Upper lobe of left lung (tissue), 6 donors: ENCODE data around the gene PRDM16. TPM values are rescaled to one million over a fixed set of nuclear protein-coding genes. Genes with fewer than 3 reads are reported as not detected.
A peak's percentile ranks its signal among the peaks of the same experiment; 100 is the strongest.

ENCODE experiments used
- ATAC-seq, 2 donors: fragments of 200-7000 bp; cut with Tn5 transposase; one replicate each; pipeline ENCODE4 v1.9.1; 2022; ENCODE audit warnings: mild to moderate bottlenecking in 2 of 2, moderate library complexity in 2 of 2; ENCODE audit not compliant: low FRiP score in 2 of 2
- DNase-seq, 2 donors: peaks; one replicate each; pipeline ENCODE4 v3.0.0-alpha.2; 2019 to 2020
- H3K27ac ChIP-seq, 4 donors: fragments of 200-600 bp; sonication (generic); one replicate each; pipeline ENCODE4 v1.5.1; 2016 to 2019
- H3K27me3 ChIP-seq, 4 donors: fragments of 200-600 bp; sonication (generic); one replicate each; pipeline ENCODE4 v1.5.1; 2017 to 2019
- H3K36me3 ChIP-seq, 4 donors: fragments of 200-600 bp; sonication (generic); one replicate each; pipeline ENCODE4 v1.5.1; 2016 to 2019
- H3K4me1 ChIP-seq, 4 donors: fragments of 200-600 bp; sonication (generic); one replicate each; pipeline ENCODE4 v1.5.1; 2018 to 2019
- H3K4me3 ChIP-seq, 4 donors: fragments of 200-600 bp; sonication (generic); one replicate each; pipeline ENCODE4 v1.5.1; 2017 to 2019; ENCODE audit warnings: mild to moderate bottlenecking in 2 of 4, moderate library complexity in 1 of 4
- H3K9me3 ChIP-seq, 4 donors: fragments of 200-600 bp; sonication (generic); one replicate each; pipeline ENCODE4 v1.5.1; 2018 to 2019
- CTCF ChIP-seq, 6 experiments: fragments of 450-650 bp in 4 of 6; fragments of 200-600 bp in 2 of 6; sonication (generic) in 2 of 6; IDR thresholded peaks; one replicate each; pipeline ENCODE4 v1.5.1; 2016 to 2019; ENCODE audit warnings: antibody characterized with exemption in 6 of 6
- EP300 ChIP-seq, 4 donors: sonication (generic); formaldehyde crosslinking; IDR thresholded peaks; one replicate each; pipeline ENCODE4 v1.5.1; 2017; ENCODE audit warnings: antibody characterized with exemption in 4 of 4, control low read depth in 2 of 4
- POLR2A ChIP-seq, 4 donors: fragments of 450-650 bp; IDR thresholded peaks; one replicate each; pipeline ENCODE4 v1.5.1; 2016 to 2017; ENCODE audit warnings: antibody characterized with exemption in 4 of 4, mild to moderate bottlenecking in 2 of 4
- POLR2AphosphoS5 ChIP-seq, 2 donors: sonication (generic); formaldehyde crosslinking; IDR thresholded peaks; one replicate each; pipeline ENCODE4 v1.5.1; 2017; ENCODE audit warnings: antibody characterized with exemption in 2 of 2
- WGBS, 2 donors: methylation state at CpG; one replicate each; pipeline ENCODE4 v1.1.5; 2017 to 2018; 5-methylcytosine and 5-hydroxymethylcytosine counted together
- total RNA-seq, 6 donors: library from RNA; depleted of rRNA in 4 of 6; stranded (reverse); fragments of >200 nt in 4 of 6; gene quantifications; one replicate each; pipeline versions ENCODE4 v1.1.0 to v1.2.1, GENCODE V29; 2016 to 2021
- donor health status: DM: no; HTN: no; CAD: no; lungs with moderate emphysema.
- donor health status: DM: no; HTN: yes; CAD: no; lungs with severe emphysema.

The PRDM16 gene
- total RNA-seq, 6 donors from 2014 or later = 12.3 to 54.5 (median 21.2) TPM

GRCh38 chr1:3145532-3146325 is 76.7 kb downstream of the PRDM16 start:
- H3K4me3 ChIP-seq = no peak overlapping the region
- 68 to 76% methylated on average over 23 to 39 of the region's 39 CpGs for WGBS, 2 donors
- H3K9me3 ChIP-seq = no peaks in the 10 kb centered on the region
- no peak for TF ChIP-seq POLR2A (IDR thresholded peaks at IDR 0.05)
- TF ChIP-seq EP300 (IDR thresholded peaks at IDR 0.05) = no peak
- no peak for TF ChIP-seq POLR2AphosphoS5 (IDR thresholded peaks at IDR 0.05)
- TF ChIP-seq CTCF (IDR thresholded peaks at IDR 0.05) = no peak
- H3K4me1 ChIP-seq = no peaks in the 10 kb centered on the region
- no peaks in the 10 kb centered on the region for H3K27me3 ChIP-seq
- no peak for ATAC-seq
- no peak overlapping the region for H3K27ac ChIP-seq
- DNase-seq = peak in 1 of 2 donors; percentile 51
- no peaks in the 10 kb centered on the region for H3K36me3 ChIP-seq

- Histone ChIP-seq H3K27ac (no peak overlapping the region), H3K36me3 (no peaks in the 10 kb centered on the region), H3K4me1 (no peaks in the 10 kb centered on the region), H3K27me3 (no peaks in the 10 kb centered on the region), H3K9me3 (no peaks in the 10 kb centered on the region), H3K4me3 (no peak overlapping the region)
- ATAC-seq (no peak), DNase-seq (no peak)
- TF ChIP-seq EP300 (IDR thresholded peaks at IDR 0.05) (no peak), POLR2AphosphoS5 (IDR thresholded peaks at IDR 0.05) (no peak), CTCF (IDR thresholded peaks at IDR 0.05) (no peak), POLR2A (IDR thresholded peaks at IDR 0.05) (no peak)
- WGBS, 2 donors = 88 to 94% methylated on average over 14 of the region's 14 CpGs
Observed at GRCh38 chr1:3146458-3146857, 77.5 kb downstream of the PRDM16 start.

- Histone ChIP-seq H3K4me1 (no peaks in the 10 kb centered on the region), H3K36me3 (no peaks in the 10 kb centered on the region), H3K27ac (no peak overlapping the region), H3K9me3 (no peaks in the 10 kb centered on the region), H3K27me3 (no peaks in the 10 kb centered on the region), H3K4me3 (no peak overlapping the region)
- ATAC-seq (no peak), DNase-seq (peak in 1 of 2 donors; percentile 37)
- TF ChIP-seq POLR2A (IDR thresholded peaks at IDR 0.05) (no peak), CTCF (IDR thresholded peaks at IDR 0.05) (no peak), EP300 (IDR thresholded peaks at IDR 0.05) (no peak), POLR2AphosphoS5 (IDR thresholded peaks at IDR 0.05) (no peak)
- WGBS, 2 donors = 86 to 89% methylated on average over 17 to 18 of the region's 19 CpGs
Observed at GRCh38 chr1:3146907-3147306, 77.9 kb downstream of the PRDM16 start.

- ATAC-seq (no peak), DNase-seq (peak in 1 of 2 donors; percentile 57)
- TF ChIP-seq POLR2AphosphoS5 (IDR thresholded peaks at IDR 0.05) (no peak), EP300 (IDR thresholded peaks at IDR 0.05) (no peak), CTCF (IDR thresholded peaks at IDR 0.05) (no peak), POLR2A (IDR thresholded peaks at IDR 0.05) (no peak)
- H3K27me3 ChIP-seq = no peaks in the 10 kb centered on the region
- H3K4me1 ChIP-seq = no peaks in the 10 kb centered on the region
- H3K36me3 ChIP-seq = no peaks in the 10 kb centered on the region
- WGBS, 2 donors = 85 to 92% methylated on average over 2 to 6 of the region's 6 CpGs
- H3K27ac ChIP-seq = no peak overlapping the region
- H3K4me3 ChIP-seq = no peak overlapping the region
- no peaks in the 10 kb centered on the region for H3K9me3 ChIP-seq
Observed at GRCh38 chr1:3148171-3148570, 79.2 kb downstream of the PRDM16 start.

- no peaks in the 10 kb centered on the region for H3K9me3 ChIP-seq
- no peaks in the 10 kb centered on the region for H3K4me1 ChIP-seq
- DNase-seq (peak in 1 of 2 donors; percentile 79), ATAC-seq (no peak)
- H3K4me3 ChIP-seq = no peak overlapping the region
- H3K27ac ChIP-seq = no peak overlapping the region
- no peaks in the 10 kb centered on the region for H3K27me3 ChIP-seq
- 75 to 78% methylated on average over 2 to 7 of the region's 8 CpGs for WGBS, 2 donors
- no peak for TF ChIP-seq POLR2AphosphoS5 (IDR thresholded peaks at IDR 0.05)
- no peak for TF ChIP-seq CTCF (IDR thresholded peaks at IDR 0.05)
- TF ChIP-seq POLR2A (IDR thresholded peaks at IDR 0.05) = no peak
- no peak for TF ChIP-seq EP300 (IDR thresholded peaks at IDR 0.05)
- no peaks in the 10 kb centered on the region for H3K36me3 ChIP-seq
Observed at GRCh38 chr1:3149277-3149676, 80.3 kb downstream of the PRDM16 start.
